Left ventricle myocardium inferior (tissue), 1 donor: ENCODE results near the gene ADGRF3. TPM values are rescaled to one million over a fixed set of nuclear protein-coding genes. Genes with fewer than 3 reads are reported as not detected.

Experiments used
- DNase-seq: peaks from one replicate; pipeline ENCODE4 v3.0.0-alpha.2; 2020
- H3K27ac ChIP-seq: fragments of 200-600 bp; replicated peaks from 2 replicates; pipeline ENCODE4 v1.8.0; 2021
- H3K27me3 ChIP-seq: fragments of 200-600 bp; 2 replicates; pipeline ENCODE4 v1.8.0; 2021; ENCODE audit warnings: low read depth
- H3K36me3 ChIP-seq: fragments of 200-600 bp; 2 replicates; pipeline ENCODE4 v1.8.0; 2021
- H3K4me1 ChIP-seq: fragments of 200-600 bp; 2 replicates; pipeline ENCODE4 v1.8.0; 2021
- H3K4me3 ChIP-seq: fragments of 200-600 bp; 2 replicates; pipeline ENCODE4 v1.8.0; 2021; ENCODE audit warnings: mild to moderate bottlenecking, moderate library complexity
- H3K9me3 ChIP-seq: fragments of 200-600 bp; replicated peaks from 2 replicates; pipeline ENCODE4 v1.8.0; 2021
- CTCF ChIP-seq: fragments of 200-600 bp; IDR thresholded peaks from 2 replicates; pipeline ENCODE4 v1.8.0; 2021; ENCODE audit warnings: antibody characterized with exemption, mild to moderate bottlenecking, borderline replicate concordance
- intact Hi-C: fragments of 100-400 bp; cut with micrococcal nuclease; formaldehyde crosslinking; loops from one replicate; pipeline ENCODE4 v1.11.0; 2022
- total RNA-seq: library from RNA; stranded (reverse); fragmentation: NEBNext Ultra II Directional; extraction: Animal tissue kit (Norgen Biotek cat#: 25700); gene quantifications from one replicate; pipeline ENCODE4 v1.2.1, GENCODE V29; 2021
- donor health status: DM: no; HTN: yes; CAD: no; lungs with severe emphysema.

ADGRF3 gene
- total RNA-seq, 1 donor from 2014 or later: not detected

GRCh38 chr2:26283606-26284005, 63.0 kb downstream of the ADGRF3 start:
- Histone ChIP-seq H3K4me1 (no peaks in the 10 kb centered on the region), H3K27me3 (no peaks in the 10 kb centered on the region), H3K4me3 (no peak overlapping the region), H3K27ac (no peak overlapping the region), H3K36me3 (peaks cover 100% of the 10 kb centered on the region), H3K9me3 (no peaks in the 10 kb centered on the region)
- DNase-seq: no peak
- intact Hi-C loops: loop anchor here (10.0 kb wide), 1 partner anchor 79 kb away; no protein-coding TSS in a partner anchor
- no peak for TF ChIP-seq CTCF

GRCh38 chr2:26281226-26281625, 65.4 kb downstream of the ADGRF3 start:
- no peaks in the 10 kb centered on the region for H3K9me3 ChIP-seq
- H3K4me3 ChIP-seq: no peak overlapping the region
- H3K4me1 ChIP-seq: peaks cover 7% of the 10 kb centered on the region
- H3K27me3 ChIP-seq: no peaks in the 10 kb centered on the region
- intact Hi-C loops: loop anchor here (10.0 kb wide), 1 partner anchor 76 kb away; no protein-coding TSS in a partner anchor
- peaks cover 100% of the 10 kb centered on the region for H3K36me3 ChIP-seq
- DNase-seq: no peak
- no peak overlapping the region for H3K27ac ChIP-seq
- TF ChIP-seq CTCF: no peak

GRCh38 chr2:26279886-26280285, 66.7 kb downstream of the ADGRF3 start:
- H3K36me3 ChIP-seq: peaks cover 93% of the 10 kb centered on the region
- intact Hi-C loops: loop anchor here (5.0 to 10.0 kb wide), 2 partner anchors 38 to 75 kb away; partner anchors contain the start of genes HADHA and HADHB
- DNase-seq: no peak
- no peaks in the 10 kb centered on the region for H3K9me3 ChIP-seq
- H3K27me3 ChIP-seq: no peaks in the 10 kb centered on the region
- no peak overlapping the region for H3K4me3 ChIP-seq
- H3K27ac ChIP-seq: no peak overlapping the region
- H3K4me1 ChIP-seq: peaks cover 16% of the 10 kb centered on the region
- TF ChIP-seq CTCF: no peak

- peaks cover 73% of the 10 kb centered on the region for H3K36me3 ChIP-seq
- H3K9me3 ChIP-seq: no peaks in the 10 kb centered on the region
- intact Hi-C loops: loop anchor here (5.0 kb wide), 1 partner anchor 34 kb away; the partner anchor contains the start of genes HADHA and HADHB
- H3K4me1 ChIP-seq: peaks cover 48% of the 10 kb centered on the region
- H3K4me3 ChIP-seq: no peak overlapping the region
- DNase-seq: no peak
- H3K27ac ChIP-seq: peak overlapping the region; percentile 89
- no peak for TF ChIP-seq CTCF
- H3K27me3 ChIP-seq: no peaks in the 10 kb centered on the region
Observed at GRCh38 chr2:26276484-26277227, 69.9 kb downstream of the ADGRF3 start.

- H3K4me1 ChIP-seq: peaks cover 64% of the 10 kb centered on the region
- H3K27ac ChIP-seq: peak overlapping the region; percentile 89
- no peak for TF ChIP-seq CTCF
- intact Hi-C loops: no loop called here
- DNase-seq: no peak
- H3K9me3 ChIP-seq: no peaks in the 10 kb centered on the region
- H3K4me3 ChIP-seq: peak overlapping the region; percentile 13
- H3K27me3 ChIP-seq: no peaks in the 10 kb centered on the region
- peaks cover 56% of the 10 kb centered on the region for H3K36me3 ChIP-seq
Observed at GRCh38 chr2:26274058-26274613, 72.5 kb downstream of the ADGRF3 start.
